ENCODE measurements around the gene MOB1A. TPM values are rescaled to one million over a fixed set of nuclear protein-coding genes. Genes with fewer than 3 reads are reported as not detected.
"Not testable (repeated sequence)": the region's sequence is repeated elsewhere in the genome, so short reads cannot be mapped to it uniquely, and the experiment has no call there.

MOB1A gene
- total RNA-seq, 1 donor from 2014 or later: 53.1 TPM

GRCh38 chr2:74162951-74163350 lies 15.7 kb downstream of the MOB1A start:
- no peak for ATAC-seq (ENCODE audit: poor library complexity)
- DNase-seq: no peak
- intact Hi-C loops (cut with DNase I): no loop called here

DNA sequence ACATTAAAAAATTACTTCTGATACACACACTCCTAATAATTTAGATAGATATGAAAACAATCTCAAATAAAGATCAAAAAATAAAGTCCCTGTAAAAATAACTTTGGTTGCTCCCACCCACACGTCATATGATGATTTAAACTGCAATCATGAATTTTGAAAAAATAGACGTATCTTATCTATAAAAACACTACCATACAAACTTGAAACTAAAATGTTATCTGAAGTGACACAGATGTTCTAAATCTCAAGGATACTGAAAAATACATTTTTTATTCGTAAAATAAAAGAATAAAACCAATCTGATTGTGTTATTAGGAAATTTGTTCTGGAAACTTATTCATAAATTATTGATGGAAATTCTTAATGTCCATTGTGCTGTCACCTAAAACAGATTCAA lies 22.8 kb downstream of the MOB1A start:
- intact Hi-C loops (cut with DNase I): no loop called here
- no peak for DNase-seq
- no peak for ATAC-seq (ENCODE audit: poor library complexity)

- intact Hi-C loops (cut with DNase I): no loop called here
- ATAC-seq (ENCODE audit: poor library complexity) (no peak), DNase-seq (no peak)
Observed at GRCh38 chr2:74152954-74153353, 25.7 kb downstream of the MOB1A start.

GRCh38 chr2:74149570-74150319 lies 28.9 kb downstream of the MOB1A start:
- intact Hi-C loops (cut with DNase I): loop anchor here (10.0 kb wide), 2 partner anchors 165 to 325 kb away; partner anchors contain the start of genes STAMBP and TET3
- ATAC-seq (ENCODE audit: poor library complexity) (no peak), DNase-seq (no peak)

GRCh38 chr2:74149247-74149525 lies 29.5 kb downstream of the MOB1A start:
- ATAC-seq (ENCODE audit: poor library complexity): no peak
- intact Hi-C loops (cut with DNase I): loop anchor here (10.0 kb wide), 2 partner anchors 164 to 324 kb away; partner anchors contain the start of genes STAMBP and TET3
- no peak for DNase-seq

DNA sequence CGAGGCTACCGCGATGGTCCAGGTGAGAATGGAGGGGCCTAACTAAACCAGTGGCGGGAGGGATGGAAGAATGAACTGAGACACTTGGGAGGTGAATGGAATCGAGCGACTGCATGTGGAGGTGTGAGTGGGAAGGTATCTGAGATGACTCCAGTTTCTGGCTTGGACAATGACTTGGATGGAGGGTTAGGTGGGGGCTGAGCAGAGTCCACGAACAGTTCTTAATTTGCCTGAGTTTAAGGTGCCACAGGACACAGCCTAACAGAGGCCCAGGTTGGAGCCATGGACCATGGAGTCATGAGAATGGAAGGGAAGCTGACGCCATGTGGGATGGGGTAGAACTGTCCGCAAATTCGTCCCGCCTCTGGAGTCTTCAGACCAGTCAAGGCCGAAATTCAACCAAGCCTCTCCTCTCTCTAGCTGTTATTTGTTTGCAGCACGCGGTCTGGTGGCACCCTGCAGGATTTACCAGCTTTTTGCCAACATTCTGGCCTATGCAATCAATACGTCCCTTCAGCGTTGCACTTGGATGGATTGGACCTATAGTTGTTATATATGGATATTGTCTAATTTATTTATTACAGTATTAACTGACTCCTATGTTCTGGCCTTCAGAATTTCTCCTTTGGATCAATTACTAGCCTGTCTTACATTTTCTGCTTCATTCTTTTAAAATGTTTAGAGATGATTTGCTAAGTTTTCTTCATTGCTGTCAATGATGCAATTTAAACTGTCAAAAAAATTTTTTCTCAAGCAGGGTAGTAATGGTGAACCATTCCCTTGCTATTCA lies 30.0 kb downstream of the MOB1A start:
- intact Hi-C loops (cut with DNase I): loop anchor here (10.0 kb wide), 2 partner anchors 164 to 324 kb away; partner anchors contain the start of genes STAMBP and TET3
- no peak for ATAC-seq (ENCODE audit: poor library complexity)
- DNase-seq: no peak

DNA sequence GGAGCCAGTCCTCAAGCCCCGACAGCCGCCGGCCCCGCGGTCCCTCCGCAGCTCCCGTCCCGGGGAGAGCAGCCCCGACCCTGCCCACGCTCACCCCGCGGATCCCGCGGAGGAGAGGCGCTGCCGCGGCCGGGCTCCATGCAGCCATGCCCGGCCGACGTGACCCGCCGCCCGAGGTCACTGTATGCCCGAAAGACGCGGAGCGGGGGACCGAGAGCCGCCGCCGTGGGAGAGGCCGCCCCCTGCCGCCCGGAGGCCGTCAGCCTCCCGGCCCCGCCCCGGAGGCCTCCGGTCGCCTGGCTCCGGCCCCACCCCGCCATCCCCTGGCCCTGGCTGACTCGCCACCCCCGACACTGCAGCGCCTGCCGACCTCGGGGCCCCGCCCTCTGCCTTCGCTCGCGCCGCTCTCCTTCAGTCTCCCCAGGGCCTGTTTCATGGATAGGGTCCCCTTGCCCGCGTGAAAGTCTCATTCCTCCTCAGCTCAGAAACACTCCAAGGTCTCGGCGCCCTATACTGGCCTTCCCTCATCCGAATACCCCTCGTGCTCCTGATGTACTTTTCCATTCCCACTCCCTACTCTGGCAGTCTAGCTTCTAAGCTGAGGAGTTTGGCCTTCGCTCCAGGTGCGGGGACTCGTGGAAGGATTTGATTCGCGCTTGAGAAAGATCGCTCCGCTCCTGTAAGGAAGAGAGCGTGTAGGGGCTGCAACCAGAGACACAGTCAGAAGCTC lies 30.8 kb downstream of the MOB1A start, which contains the start of gene BOLA3:
TSS of gene BOLA3 (minus strand) at position 186 of the 730 bp plus-strand sequence. CDS start at position 148, 38 bp downstream.
- DNase-seq: peak; percentile 93
- intact Hi-C loops (cut with DNase I): loop anchor here (10.0 kb wide), 2 partner anchors 163 to 323 kb away; partner anchors contain the start of genes STAMBP and TET3

DNA sequence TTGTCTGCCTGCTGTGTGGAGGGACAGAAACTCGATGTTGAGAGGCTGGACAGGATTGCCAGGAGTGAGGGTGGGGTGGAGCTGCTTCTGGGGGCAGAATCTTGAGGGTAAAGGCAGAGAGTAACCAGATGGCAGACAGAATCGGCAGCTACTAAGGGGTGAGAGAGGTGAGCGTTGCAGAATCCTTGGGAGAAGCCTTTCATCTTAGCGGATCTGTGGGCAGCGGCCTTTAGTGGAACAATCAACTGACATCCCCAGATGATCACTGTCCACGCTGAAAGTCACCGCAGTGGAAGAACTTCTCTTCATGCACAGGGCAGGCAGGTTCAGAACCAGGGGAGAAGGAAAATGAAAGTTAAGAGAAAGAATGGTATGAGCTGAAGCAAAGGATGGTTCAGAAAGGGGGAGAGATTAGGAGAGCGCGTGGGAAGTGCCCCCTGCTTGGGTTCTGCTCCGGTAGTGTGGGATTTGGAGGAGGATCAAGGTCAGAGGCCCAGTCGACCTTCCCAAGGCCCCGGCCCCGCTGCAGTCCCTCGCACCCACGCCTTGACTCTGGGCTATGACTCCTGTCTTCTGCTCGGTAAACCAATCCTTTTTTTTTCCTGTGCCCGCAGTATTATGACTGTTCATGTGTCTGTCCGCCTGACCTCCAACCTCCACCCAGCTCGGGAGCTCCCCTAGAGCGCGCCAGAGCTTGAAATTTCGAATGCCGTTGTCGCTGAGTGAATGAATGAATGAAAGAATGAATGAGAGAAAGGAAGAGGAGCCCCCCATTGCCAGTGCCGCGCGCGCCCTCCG lies 31.6 kb downstream of the MOB1A start:
- ATAC-seq (ENCODE audit: poor library complexity): peak; percentile 7

More for the DNA sequence above, 30.8 kb downstream of the MOB1A start, which contains the start of gene BOLA3:
- peak; percentile 99 for ATAC-seq (ENCODE audit: poor library complexity)

GRCh38 chr2:74142340-74142739 lies 36.3 kb downstream of the MOB1A start:
- no peak for ATAC-seq (ENCODE audit: poor library complexity)
- intact Hi-C loops (cut with DNase I): loop anchor here (10.0 kb wide), 2 partner anchors 158 to 318 kb away; partner anchors contain the start of genes STAMBP and TET3
- DNase-seq: no peak

More for the DNA sequence above, 31.6 kb downstream of the MOB1A start:
- intact Hi-C loops (cut with DNase I): loop anchor here (10.0 kb wide), 2 partner anchors 162 to 322 kb away; partner anchors contain the start of genes STAMBP and TET3
- DNase-seq: no peak

DNA sequence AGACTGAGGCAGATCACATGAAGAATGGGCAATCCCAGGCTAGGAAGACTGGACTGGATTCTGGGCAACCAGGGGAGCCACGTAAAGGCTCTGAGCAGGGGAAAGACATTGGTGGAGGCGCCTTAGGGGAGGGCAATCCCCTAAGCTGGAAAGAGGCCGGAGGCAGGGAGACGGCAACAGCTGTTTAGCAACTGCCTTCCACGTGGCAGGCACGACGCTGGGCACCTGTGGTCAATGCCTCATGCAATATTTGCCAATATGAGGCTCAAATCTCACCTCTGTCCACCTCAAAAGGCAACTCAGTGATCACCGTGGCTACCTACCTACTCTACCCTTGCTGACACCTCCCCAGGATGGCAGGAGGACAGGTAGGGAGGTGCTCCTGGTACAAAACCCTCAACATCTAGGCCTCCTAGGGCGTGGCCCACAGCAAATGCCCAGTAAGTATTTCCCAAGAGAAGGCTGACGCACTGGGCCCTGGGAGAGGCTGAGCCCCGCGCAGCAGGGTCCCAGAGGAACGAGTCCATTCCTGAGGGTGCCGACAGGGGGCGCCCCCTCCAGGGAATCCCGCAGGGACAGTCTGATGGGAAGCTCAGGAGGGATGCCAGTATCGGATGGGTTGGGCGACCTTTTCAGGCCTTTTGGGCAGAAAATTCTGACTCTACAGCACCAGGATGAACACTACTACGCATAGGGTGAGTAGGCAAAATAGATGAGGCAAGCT lies 39.9 kb downstream of the MOB1A start:
- DNase-seq (no peak), ATAC-seq (ENCODE audit: poor library complexity) (no peak)
- intact Hi-C loops (cut with DNase I): no loop called here

- DNase-seq (no peak), ATAC-seq (ENCODE audit: poor library complexity) (no peak)
- intact Hi-C loops (cut with DNase I): no loop called here
Observed at GRCh38 chr2:74137651-74138599, 40.8 kb downstream of the MOB1A start.

- DNase-seq (no peak), ATAC-seq (ENCODE audit: poor library complexity) (no peak)
- intact Hi-C loops (cut with DNase I): no loop called here
Observed at GRCh38 chr2:74131901-74132300, 46.8 kb downstream of the MOB1A start.

GRCh38 chr2:74130211-74130995 lies 48.3 kb downstream of the MOB1A start:
- ATAC-seq (ENCODE audit: poor library complexity) (no peak), DNase-seq (no peak)
- intact Hi-C loops (cut with DNase I): no loop called here

- ATAC-seq (ENCODE audit: poor library complexity): no peak
- intact Hi-C loops (cut with DNase I): no loop called here
Observed at GRCh38 chr2:74128206-74128605, 50.5 kb downstream of the MOB1A start.

DNA sequence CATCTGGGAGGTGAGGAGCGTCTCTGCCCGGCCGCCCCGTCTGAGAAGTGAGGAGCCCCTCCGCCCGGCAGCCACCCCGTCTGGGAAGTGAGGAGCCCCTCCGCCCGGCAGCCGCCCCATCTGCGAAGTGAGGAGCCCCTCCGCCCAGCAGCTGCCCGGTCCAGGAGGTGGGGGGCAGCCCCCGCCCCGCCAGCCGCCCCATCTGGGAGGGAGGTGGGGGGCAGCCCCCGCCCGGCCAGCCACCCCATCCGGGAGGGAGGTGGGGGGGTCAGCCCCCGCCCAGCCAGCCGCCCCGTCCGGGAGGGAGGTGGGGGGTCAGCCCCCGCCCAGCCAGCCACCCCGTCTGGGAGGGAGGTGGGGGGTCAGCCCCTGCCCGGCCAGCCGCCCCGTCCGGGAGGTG lies 54.7 kb downstream of the MOB1A start:
- DNase-seq; intact Hi-C loops (cut with DNase I); ATAC-seq (ENCODE audit: poor library complexity): not testable (repeated sequence)

More at GRCh38 chr2:74128206-74128605, 50.5 kb downstream of the MOB1A start:
- DNase-seq: no peak

- DNase-seq; ATAC-seq (ENCODE audit: poor library complexity); intact Hi-C loops (cut with DNase I): not testable (repeated sequence)
Observed at GRCh38 chr2:74121846-74122245, 56.8 kb downstream of the MOB1A start.

Measured in Right ventricle myocardium superior (tissue), 1 donor.